Measurements from ENCODE around the gene L3MBTL4.

GRCh38 chr18:5995626-5996025 lies 419.1 kb downstream of the L3MBTL4 start:
- no peak for TF ChIP-seq ZNF121 (CRISPR knock-in tag; IDR thresholded peaks at IDR 0.05)
- TF ChIP-seq, protein P1, sequence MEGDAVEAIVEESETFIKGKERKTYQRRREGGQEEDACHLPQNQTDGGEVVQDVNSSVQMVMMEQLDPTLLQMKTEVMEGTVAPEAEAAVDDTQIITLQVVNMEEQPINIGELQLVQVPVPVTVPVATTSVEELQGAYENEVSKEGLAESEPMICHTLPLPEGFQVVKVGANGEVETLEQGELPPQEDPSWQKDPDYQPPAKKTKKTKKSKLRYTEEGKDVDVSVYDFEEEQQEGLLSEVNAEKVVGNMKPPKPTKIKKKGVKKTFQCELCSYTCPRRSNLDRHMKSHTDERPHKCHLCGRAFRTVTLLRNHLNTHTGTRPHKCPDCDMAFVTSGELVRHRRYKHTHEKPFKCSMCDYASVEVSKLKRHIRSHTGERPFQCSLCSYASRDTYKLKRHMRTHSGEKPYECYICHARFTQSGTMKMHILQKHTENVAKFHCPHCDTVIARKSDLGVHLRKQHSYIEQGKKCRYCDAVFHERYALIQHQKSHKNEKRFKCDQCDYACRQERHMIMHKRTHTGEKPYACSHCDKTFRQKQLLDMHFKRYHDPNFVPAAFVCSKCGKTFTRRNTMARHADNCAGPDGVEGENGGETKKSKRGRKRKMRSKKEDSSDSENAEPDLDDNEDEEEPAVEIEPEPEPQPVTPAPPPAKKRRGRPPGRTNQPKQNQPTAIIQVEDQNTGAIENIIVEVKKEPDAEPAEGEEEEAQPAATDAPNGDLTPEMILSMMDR (IDR thresholded peaks at IDR 0.05) = no peak
- TF ChIP-seq, protein P2, sequence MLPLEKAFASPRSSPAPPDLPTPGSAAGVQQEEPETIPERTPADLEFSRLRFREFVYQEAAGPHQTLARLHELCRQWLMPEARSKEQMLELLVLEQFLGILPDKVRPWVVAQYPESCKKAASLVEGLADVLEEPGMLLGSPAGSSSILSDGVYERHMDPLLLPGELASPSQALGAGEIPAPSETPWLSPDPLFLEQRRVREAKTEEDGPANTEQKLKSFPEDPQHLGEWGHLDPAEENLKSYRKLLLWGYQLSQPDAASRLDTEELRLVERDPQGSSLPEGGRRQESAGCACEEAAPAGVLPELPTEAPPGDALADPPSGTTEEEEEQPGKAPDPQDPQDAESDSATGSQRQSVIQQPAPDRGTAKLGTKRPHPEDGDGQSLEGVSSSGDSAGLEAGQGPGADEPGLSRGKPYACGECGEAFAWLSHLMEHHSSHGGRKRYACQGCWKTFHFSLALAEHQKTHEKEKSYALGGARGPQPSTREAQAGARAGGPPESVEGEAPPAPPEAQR (CRISPR knock-in tag; IDR thresholded peaks at IDR 0.05) = no peak
- TF ChIP-seq, protein P3, sequence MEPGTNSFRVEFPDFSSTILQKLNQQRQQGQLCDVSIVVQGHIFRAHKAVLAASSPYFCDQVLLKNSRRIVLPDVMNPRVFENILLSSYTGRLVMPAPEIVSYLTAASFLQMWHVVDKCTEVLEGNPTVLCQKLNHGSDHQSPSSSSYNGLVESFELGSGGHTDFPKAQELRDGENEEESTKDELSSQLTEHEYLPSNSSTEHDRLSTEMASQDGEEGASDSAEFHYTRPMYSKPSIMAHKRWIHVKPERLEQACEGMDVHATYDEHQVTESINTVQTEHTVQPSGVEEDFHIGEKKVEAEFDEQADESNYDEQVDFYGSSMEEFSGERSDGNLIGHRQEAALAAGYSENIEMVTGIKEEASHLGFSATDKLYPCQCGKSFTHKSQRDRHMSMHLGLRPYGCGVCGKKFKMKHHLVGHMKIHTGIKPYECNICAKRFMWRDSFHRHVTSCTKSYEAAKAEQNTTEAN (CRISPR knock-in tag; IDR thresholded peaks at IDR 0.05) = no peak
- TF ChIP-seq, protein P4, sequence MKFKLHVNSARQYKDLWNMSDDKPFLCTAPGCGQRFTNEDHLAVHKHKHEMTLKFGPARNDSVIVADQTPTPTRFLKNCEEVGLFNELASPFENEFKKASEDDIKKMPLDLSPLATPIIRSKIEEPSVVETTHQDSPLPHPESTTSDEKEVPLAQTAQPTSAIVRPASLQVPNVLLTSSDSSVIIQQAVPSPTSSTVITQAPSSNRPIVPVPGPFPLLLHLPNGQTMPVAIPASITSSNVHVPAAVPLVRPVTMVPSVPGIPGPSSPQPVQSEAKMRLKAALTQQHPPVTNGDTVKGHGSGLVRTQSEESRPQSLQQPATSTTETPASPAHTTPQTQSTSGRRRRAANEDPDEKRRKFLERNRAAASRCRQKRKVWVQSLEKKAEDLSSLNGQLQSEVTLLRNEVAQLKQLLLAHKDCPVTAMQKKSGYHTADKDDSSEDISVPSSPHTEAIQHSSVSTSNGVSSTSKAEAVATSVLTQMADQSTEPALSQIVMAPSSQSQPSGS (CRISPR knock-in tag; IDR thresholded peaks at IDR 0.05; ENCODE audit: borderline replicate concordance, low read depth) = no peak

Data from WTC11 (cell line).